H1 (cell line): ENCODE data around the gene PIP5K1C. TPM values are rescaled to one million over a fixed set of nuclear protein-coding genes. Genes with fewer than 3 reads are reported as not detected.

Experiments used
- CBX8 ChIP-seq: fragments of 300-800, 300-1000 bp; sonication (generic); IDR thresholded peaks from 2 replicates; pipeline ENCODE4 v1.7.1; 2016; ENCODE audit warnings: low read depth, low read length, borderline replicate concordance
- JUN ChIP-seq: IDR thresholded peaks from 2 replicates; pipeline ENCODE4 v1.6.1; 2011; ENCODE audit warnings: low read depth, mild to moderate bottlenecking, improper control_type of control experiment, low read length
- SAP30 ChIP-seq: fragments of 300-600 bp; sonication (generic); IDR thresholded peaks from 2 replicates; pipeline ENCODE4 v1.7.1; 2012; ENCODE audit warnings: low read length, moderate library complexity, mild to moderate bottlenecking, inconsistent platforms; ENCODE audit not compliant: insufficient read depth, insufficient replicate concordance
- SIX5 ChIP-seq: IDR thresholded peaks from 2 replicates; pipeline ENCODE4 v1.6.1; 2011; ENCODE audit warnings: mild to moderate bottlenecking, low read depth, low read length
- polyA plus RNA-seq, 7 experiments: library from polyadenylated mRNA; depleted of rRNA in 3 of 7; stranded (reverse) in 5 of 7; unstranded in 2 of 7; fragments of >200 nt in 5 of 7; fragments of 200-250 nt in 2 of 7; gene quantifications; 1 replicate in 5 of 7; 2 replicates in 1 of 7; 4 replicates in 1 of 7; pipeline versions ENCODE4 v1.2.1 to v1.2.3, GENCODE V29; 2011 to 2013; ENCODE audit warnings: missing spikeins in 2 of 7, mixed read lengths in 2 of 7
- total RNA-seq: library from RNA; stranded (reverse); fragmentation: NEBNext Ultra II Directional; extraction: Animal tissue kit (Norgen Biotek cat#: 25700); gene quantifications from 2 replicates; pipeline ENCODE4 v1.2.1, GENCODE V29; 2021

The PIP5K1C gene
- total and polyA plus RNA-seq, 2 of the 8 experiments (the other 6 are each of a cell fraction or from before 2014, with no cell fraction given), result 10.6 to 32.9 TPM

- TF ChIP-seq JUN (no peak), SIX5 (no peak), CBX8 (no peak), SAP30 (no peak)
- TF ChIP-seq, all 59 proteins: peak for 0
Observed at GRCh38 chr19:3623716-3624115, 76.6 kb downstream of the PIP5K1C start (continued).
